Lower leg skin (tissue), 3 donors: ENCODE data around the gene NF2.

Experiments used
- CTCF ChIP-seq, 3 donors: fragments of 450-650 bp; IDR thresholded peaks; one replicate each; pipeline ENCODE4 v1.5.1; 2016; ENCODE audit warnings: antibody characterized with exemption in 3 of 3, mild to moderate bottlenecking in 3 of 3, moderate library complexity in 2 of 3
- POLR2A ChIP-seq, 2 donors: fragments of 450-650 bp; IDR thresholded peaks; one replicate each; pipeline ENCODE4 v1.6.1; 2016 to 2017; ENCODE audit warnings: antibody characterized with exemption in 2 of 2, mild to moderate bottlenecking in 1 of 2, moderate library complexity in 1 of 2

DNA sequence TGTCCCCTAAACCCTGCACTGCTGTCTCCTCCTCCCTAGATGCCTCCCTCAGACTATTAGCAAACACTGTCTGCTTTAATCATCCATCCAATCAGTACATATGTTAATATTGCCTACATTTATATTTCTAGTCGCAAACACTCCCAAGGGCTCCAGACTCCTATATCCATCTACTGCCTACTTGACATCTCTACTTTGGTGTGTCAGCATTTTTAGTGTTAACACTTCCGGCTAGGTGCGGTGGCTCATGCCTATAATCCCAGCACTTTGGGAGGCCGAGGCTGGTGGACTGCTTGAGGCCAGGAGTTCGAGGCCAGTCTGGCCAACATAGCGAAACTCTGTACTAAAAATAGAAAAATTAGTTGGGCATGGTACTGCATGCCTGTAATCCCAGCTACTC is 44.4 kb upstream of the NF2 start:
- TF ChIP-seq POLR2A (IDR thresholded peaks at IDR 0.05) (no peak), CTCF (IDR thresholded peaks at IDR 0.05) (no peak)
